Left ventricle myocardium inferior (tissue), 1 donor: ENCODE data around the gene CECR2. TPM values are rescaled to one million over a fixed set of nuclear protein-coding genes. Genes with fewer than 3 reads are reported as not detected.

Experiments
- DNase-seq: peaks from one replicate; pipeline ENCODE4 v3.0.0-alpha.2; 2020
- H3K27ac ChIP-seq: fragments of 200-600 bp; replicated peaks from 2 replicates; pipeline ENCODE4 v1.8.0; 2021
- H3K27me3 ChIP-seq: fragments of 200-600 bp; 2 replicates; pipeline ENCODE4 v1.8.0; 2021; ENCODE audit warnings: low read depth
- H3K36me3 ChIP-seq: fragments of 200-600 bp; 2 replicates; pipeline ENCODE4 v1.8.0; 2021
- H3K4me1 ChIP-seq: fragments of 200-600 bp; 2 replicates; pipeline ENCODE4 v1.8.0; 2021
- H3K4me3 ChIP-seq: fragments of 200-600 bp; 2 replicates; pipeline ENCODE4 v1.8.0; 2021; ENCODE audit warnings: mild to moderate bottlenecking, moderate library complexity
- H3K9me3 ChIP-seq: fragments of 200-600 bp; replicated peaks from 2 replicates; pipeline ENCODE4 v1.8.0; 2021
- CTCF ChIP-seq: fragments of 200-600 bp; IDR thresholded peaks from 2 replicates; pipeline ENCODE4 v1.8.0; 2021; ENCODE audit warnings: antibody characterized with exemption, mild to moderate bottlenecking, borderline replicate concordance
- intact Hi-C: fragments of 100-400 bp; cut with micrococcal nuclease; formaldehyde crosslinking; loops from one replicate; pipeline ENCODE4 v1.11.0; 2022
- total RNA-seq: library from RNA; stranded (reverse); fragmentation: NEBNext Ultra II Directional; extraction: Animal tissue kit (Norgen Biotek cat#: 25700); gene quantifications from one replicate; pipeline ENCODE4 v1.2.1, GENCODE V29; 2021
- donor health status: DM: no; HTN: yes; CAD: no; lungs with severe emphysema.

Gene CECR2
- total RNA-seq, 1 donor from 2014 or later = 3.1 TPM

DNA sequence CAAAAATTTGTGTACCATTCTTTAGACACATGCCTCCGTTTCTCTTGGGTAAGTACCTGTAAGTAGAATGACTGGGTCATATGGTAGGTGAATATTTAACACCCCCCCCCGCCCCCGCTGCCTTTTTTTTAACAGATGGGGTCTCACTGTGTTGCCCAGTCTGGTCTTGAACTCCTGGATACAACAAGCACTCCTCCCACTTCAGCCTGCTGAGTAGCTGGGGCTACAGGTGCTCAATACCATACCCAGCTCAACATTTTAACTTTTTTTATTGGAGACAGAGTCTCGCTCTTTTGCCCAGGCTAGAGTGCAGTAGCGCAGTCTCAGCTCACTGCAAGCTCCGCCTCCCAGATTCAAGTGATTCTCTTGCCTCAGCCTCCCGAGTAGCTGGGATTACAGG, 32.5 kb downstream of the CECR2 start:
- Histone ChIP-seq H3K4me3 (no peak overlapping the region), H3K27me3 (no peaks in the 10 kb centered on the region), H3K9me3 (no peaks in the 10 kb centered on the region), H3K27ac (no peak overlapping the region), H3K4me1 (peaks cover 17% of the 10 kb centered on the region), H3K36me3 (no peaks in the 10 kb centered on the region)
- intact Hi-C loops = no loop called here
- no peak for DNase-seq
- TF ChIP-seq CTCF = no peak

GRCh38 chr22:17402293-17402692, 33.0 kb downstream of the CECR2 start:
- H3K4me1 ChIP-seq = peaks cover 23% of the 10 kb centered on the region
- H3K4me3 ChIP-seq = no peak overlapping the region
- intact Hi-C loops = no loop called here
- no peaks in the 10 kb centered on the region for H3K27me3 ChIP-seq
- H3K9me3 ChIP-seq = no peaks in the 10 kb centered on the region
- DNase-seq = no peak
- TF ChIP-seq CTCF = no peak
- no peaks in the 10 kb centered on the region for H3K36me3 ChIP-seq
- H3K27ac ChIP-seq = no peak overlapping the region

DNA sequence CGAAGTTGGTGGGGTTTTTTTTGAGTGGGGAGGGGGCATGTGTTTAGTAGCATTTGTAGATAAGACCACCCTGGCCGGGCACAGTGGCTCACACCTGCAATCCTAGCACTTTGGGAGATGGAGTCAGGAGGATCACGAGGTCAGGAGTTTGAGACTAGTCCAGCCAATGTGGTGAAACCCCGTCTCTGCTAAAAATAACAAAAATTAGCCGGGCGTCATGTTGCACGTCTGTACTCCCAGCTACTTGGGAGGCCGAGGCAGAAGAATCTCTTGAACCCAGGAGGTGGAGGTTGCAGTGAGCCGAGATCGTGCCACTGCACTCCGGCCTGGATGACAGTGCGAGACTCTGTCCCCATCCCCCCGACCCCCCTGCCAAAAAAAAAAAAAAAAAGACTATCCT, 34.6 kb downstream of the CECR2 start:
- intact Hi-C loops = no loop called here
- Histone ChIP-seq H3K36me3 (no peaks in the 10 kb centered on the region), H3K27me3 (no peaks in the 10 kb centered on the region), H3K4me3 (no peak overlapping the region), H3K4me1 (peaks cover 37% of the 10 kb centered on the region), H3K9me3 (no peaks in the 10 kb centered on the region), H3K27ac (no peak overlapping the region)
- no peak for TF ChIP-seq CTCF
- no peak for DNase-seq

- TF ChIP-seq CTCF = no peak
- no peak for DNase-seq
- H3K27ac ChIP-seq = peak overlapping the region; percentile 62
- H3K36me3 ChIP-seq = no peaks in the 10 kb centered on the region
- H3K27me3 ChIP-seq = no peaks in the 10 kb centered on the region
- H3K9me3 ChIP-seq = no peaks in the 10 kb centered on the region
- intact Hi-C loops = no loop called here
- H3K4me1 ChIP-seq = peaks cover 55% of the 10 kb centered on the region
- H3K4me3 ChIP-seq = no peak overlapping the region
These were observed 38.4 kb downstream of the CECR2 start for GRCh38 chr22:17407643-17408042.

DNA sequence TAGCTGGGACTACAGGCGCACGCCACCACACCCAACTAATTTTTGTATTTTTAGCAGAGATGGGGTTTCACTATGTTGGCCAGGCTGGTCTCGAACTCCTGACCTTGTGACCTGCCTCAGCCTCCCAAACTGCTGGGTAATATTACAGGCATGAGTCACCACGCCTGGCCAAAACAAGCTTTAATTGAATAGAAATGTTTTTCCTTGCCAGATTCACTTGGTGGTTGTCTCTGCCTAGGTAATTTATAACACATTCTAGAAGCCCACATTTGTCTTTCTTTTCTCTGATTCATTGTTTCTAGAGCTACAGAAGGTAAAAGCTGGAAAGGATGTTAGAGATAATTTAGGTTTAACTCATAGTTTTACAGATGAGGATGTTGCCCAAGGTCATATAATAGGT, 41.3 kb downstream of the CECR2 start:
- intact Hi-C loops = no loop called here
- TF ChIP-seq CTCF = no peak
- H3K9me3 ChIP-seq = no peaks in the 10 kb centered on the region
- no peaks in the 10 kb centered on the region for H3K27me3 ChIP-seq
- no peak for DNase-seq
- H3K36me3 ChIP-seq = no peaks in the 10 kb centered on the region
- H3K4me1 ChIP-seq = peaks cover 47% of the 10 kb centered on the region
- peak overlapping the region; percentile 9 for H3K27ac ChIP-seq
- no peak overlapping the region for H3K4me3 ChIP-seq

- Histone ChIP-seq H3K9me3 (no peaks in the 10 kb centered on the region), H3K27me3 (no peaks in the 10 kb centered on the region), H3K4me3 (no peak overlapping the region), H3K4me1 (peaks cover 44% of the 10 kb centered on the region), H3K36me3 (no peaks in the 10 kb centered on the region), H3K27ac (peak overlapping the region; percentile 9)
- intact Hi-C loops = no loop called here
- TF ChIP-seq CTCF = no peak
- DNase-seq = no peak
These were observed 42.0 kb downstream of the CECR2 start for GRCh38 chr22:17411213-17411612.
